ENCODE measurements around the gene ELP2.
"Not testable (repeated sequence)": the region's sequence is repeated elsewhere in the genome, so short reads cannot be mapped to it uniquely, and the experiment has no call there.

ELP2 gene

GRCh38 chr18:36112302-36112701 lies 17.4 kb upstream of the ELP2 start:
- no peaks in the 10 kb centered on the region for H3K27me3 Mint-ChIP-seq (ENCODE audit: low read depth, poor library complexity)
- no peaks in the 10 kb centered on the region for H3K9me3 Mint-ChIP-seq
- H3K27ac Mint-ChIP-seq: no peak overlapping the region
- no peak overlapping the region for H3K4me3 Mint-ChIP-seq
- no peak for DNase-seq
- TF ChIP-seq, protein P1, sequence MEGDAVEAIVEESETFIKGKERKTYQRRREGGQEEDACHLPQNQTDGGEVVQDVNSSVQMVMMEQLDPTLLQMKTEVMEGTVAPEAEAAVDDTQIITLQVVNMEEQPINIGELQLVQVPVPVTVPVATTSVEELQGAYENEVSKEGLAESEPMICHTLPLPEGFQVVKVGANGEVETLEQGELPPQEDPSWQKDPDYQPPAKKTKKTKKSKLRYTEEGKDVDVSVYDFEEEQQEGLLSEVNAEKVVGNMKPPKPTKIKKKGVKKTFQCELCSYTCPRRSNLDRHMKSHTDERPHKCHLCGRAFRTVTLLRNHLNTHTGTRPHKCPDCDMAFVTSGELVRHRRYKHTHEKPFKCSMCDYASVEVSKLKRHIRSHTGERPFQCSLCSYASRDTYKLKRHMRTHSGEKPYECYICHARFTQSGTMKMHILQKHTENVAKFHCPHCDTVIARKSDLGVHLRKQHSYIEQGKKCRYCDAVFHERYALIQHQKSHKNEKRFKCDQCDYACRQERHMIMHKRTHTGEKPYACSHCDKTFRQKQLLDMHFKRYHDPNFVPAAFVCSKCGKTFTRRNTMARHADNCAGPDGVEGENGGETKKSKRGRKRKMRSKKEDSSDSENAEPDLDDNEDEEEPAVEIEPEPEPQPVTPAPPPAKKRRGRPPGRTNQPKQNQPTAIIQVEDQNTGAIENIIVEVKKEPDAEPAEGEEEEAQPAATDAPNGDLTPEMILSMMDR (IDR thresholded peaks at IDR 0.05): no peak
- no peaks in the 10 kb centered on the region for H3K4me1 Mint-ChIP-seq
- peaks cover 71% of the 10 kb centered on the region for H3K36me3 Mint-ChIP-seq (ENCODE audit: low read depth)

DNA sequence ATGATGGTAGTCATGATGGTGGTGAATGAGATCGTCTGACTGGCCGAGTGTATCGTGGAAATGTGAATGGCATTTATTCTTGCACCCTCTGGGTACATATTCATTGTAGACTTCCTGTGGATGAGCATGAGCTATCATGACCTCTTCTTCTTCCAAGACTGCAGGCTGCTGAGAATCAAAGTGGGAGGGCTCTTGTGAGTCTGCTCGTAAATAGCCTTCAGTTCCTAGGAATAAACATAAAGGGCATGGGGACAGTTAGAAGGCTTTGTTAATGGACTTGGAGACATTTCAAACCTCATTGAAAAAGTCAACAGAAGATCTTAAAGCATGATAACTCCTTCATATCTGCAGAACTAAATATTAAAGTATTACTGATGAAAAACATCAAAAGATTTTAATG lies 15.4 kb upstream of the ELP2 start:
- Mint-ChIP-seq H3K27ac (peak overlapping the region; percentile 20), H3K27me3 (ENCODE audit: low read depth, poor library complexity) (no peaks in the 10 kb centered on the region), H3K4me3 (no peak overlapping the region), H3K9me3 (no peaks in the 10 kb centered on the region), H3K36me3 (ENCODE audit: low read depth) (peaks cover 84% of the 10 kb centered on the region), H3K4me1 (no peaks in the 10 kb centered on the region)
- TF ChIP-seq, protein P1 (IDR thresholded peaks at IDR 0.05): no peak
- DNase-seq: no peak

DNA sequence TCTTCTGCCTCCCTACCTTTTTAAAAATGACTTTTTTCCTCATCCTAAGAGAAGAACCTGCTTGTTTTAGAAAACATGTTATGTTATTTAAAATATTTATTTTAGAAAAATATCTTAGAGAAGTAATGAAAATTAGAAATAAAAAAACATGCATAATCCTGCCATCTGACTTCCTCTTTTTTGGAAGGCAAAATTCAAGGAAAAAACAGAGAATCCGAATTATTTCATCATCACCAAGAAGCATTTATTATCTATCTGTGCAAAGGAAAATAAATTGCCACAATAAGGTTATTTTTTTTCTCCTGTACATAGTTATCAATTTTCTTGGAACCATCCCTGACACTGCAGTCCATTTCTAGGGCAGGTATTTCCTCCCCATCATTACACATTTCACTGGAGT lies 15.0 kb upstream of the ELP2 start:
- no peak overlapping the region for H3K4me3 Mint-ChIP-seq
- no peaks in the 10 kb centered on the region for H3K4me1 Mint-ChIP-seq
- H3K27me3 Mint-ChIP-seq (ENCODE audit: low read depth, poor library complexity): no peaks in the 10 kb centered on the region
- H3K27ac Mint-ChIP-seq: no peak overlapping the region
- TF ChIP-seq, protein P1 (IDR thresholded peaks at IDR 0.05): no peak
- DNase-seq: no peak
- peaks cover 85% of the 10 kb centered on the region for H3K36me3 Mint-ChIP-seq (ENCODE audit: low read depth)
- H3K9me3 Mint-ChIP-seq: no peaks in the 10 kb centered on the region

- not testable (repeated sequence) for H3K4me3 Mint-ChIP-seq; H3K9me3 Mint-ChIP-seq; H3K4me1 Mint-ChIP-seq; H3K27me3 Mint-ChIP-seq (ENCODE audit: low read depth, poor library complexity); DNase-seq; H3K27ac Mint-ChIP-seq
- H3K36me3 Mint-ChIP-seq (ENCODE audit: low read depth): peaks cover 87% of the 10 kb centered on the region
Observed at GRCh38 chr18:36116771-36117170, 12.9 kb upstream of the ELP2 start.

GRCh38 chr18:36120297-36120696 lies 9.4 kb upstream of the ELP2 start:
- DNase-seq: no peak
- Mint-ChIP-seq H3K4me1 (no peaks in the 10 kb centered on the region), H3K4me3 (no peak overlapping the region), H3K27me3 (ENCODE audit: low read depth, poor library complexity) (no peaks in the 10 kb centered on the region), H3K9me3 (no peaks in the 10 kb centered on the region), H3K27ac (no peak overlapping the region), H3K36me3 (ENCODE audit: low read depth) (peaks cover 85% of the 10 kb centered on the region)
- TF ChIP-seq, protein P1 (IDR thresholded peaks at IDR 0.05): no peak

- H3K4me3 Mint-ChIP-seq: no peak overlapping the region
- no peak for DNase-seq
- H3K4me1 Mint-ChIP-seq: peaks cover 29% of the 10 kb centered on the region
- H3K27ac Mint-ChIP-seq: no peak overlapping the region
- peaks cover 2% of the 10 kb centered on the region for H3K27me3 Mint-ChIP-seq (ENCODE audit: low read depth, poor library complexity)
- H3K36me3 Mint-ChIP-seq (ENCODE audit: low read depth): peaks cover 66% of the 10 kb centered on the region
- no peaks in the 10 kb centered on the region for H3K9me3 Mint-ChIP-seq
- TF ChIP-seq, protein P1 (IDR thresholded peaks at IDR 0.05): no peak
Observed at GRCh38 chr18:36124841-36125240, 4.9 kb upstream of the ELP2 start.
